ENCODE measurements around the gene FTCDNL1.

DNA sequence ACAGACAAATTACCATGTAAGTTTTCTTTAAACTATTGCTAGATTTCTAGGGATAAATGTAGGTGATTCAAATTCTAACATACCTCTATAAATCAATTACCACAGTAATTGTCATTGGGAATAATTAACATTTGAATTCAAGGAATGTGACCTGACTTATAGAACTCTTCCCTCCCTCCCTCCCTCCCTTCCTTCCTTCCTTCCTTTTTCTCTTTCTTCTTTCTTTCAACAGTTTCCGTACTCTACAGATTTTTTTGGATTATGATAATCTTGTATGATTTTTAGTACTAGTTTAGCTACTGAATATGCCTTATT lies 18.2 kb upstream of the FTCDNL1 start:
- TF ChIP-seq EZH2phosphoT487 (IDR thresholded peaks at IDR 0.05; ENCODE audit: low read length) (no peak), EZH2 (optimal IDR thresholded peaks at IDR 0.05; ENCODE audit: low read depth, low read length) (no peak)
